Retinal pigment epithelial cell (primary cell): Measurements from ENCODE around the gene INPP1.

ENCODE experiments used
- DNase-seq: peaks from one replicate; pipeline ENCODE4 v3.0.0-alpha.2; 2010; ENCODE audit warnings: low read depth
- H3K4me3 ChIP-seq: 2 replicates; pipeline ENCODE4 v1.5.1; 2011; ENCODE audit warnings: mild to moderate bottlenecking, low read length, control low read depth, moderate library complexity
- CTCF ChIP-seq: conservative IDR thresholded peaks from 2 replicates; pipeline ENCODE4 v1.5.1; 2011; ENCODE audit warnings: low read depth, low read length, control low read depth, inconsistent platforms

Gene INPP1

GRCh38 chr2:190360965-190361364, 17.6 kb downstream of the INPP1 start:
- no peak for TF ChIP-seq CTCF
- no peak overlapping the region for H3K4me3 ChIP-seq
- DNase-seq: no peak

GRCh38 chr2:190361572-190361971, 18.2 kb downstream of the INPP1 start:
- no peak overlapping the region for H3K4me3 ChIP-seq
- no peak for DNase-seq
- no peak for TF ChIP-seq CTCF

- DNase-seq: no peak
These were observed 19.5 kb downstream of the INPP1 start for GRCh38 chr2:190362894-190363293.

GRCh38 chr2:190365499-190366204, 22.3 kb downstream of the INPP1 start:
- no peak for DNase-seq
- TF ChIP-seq CTCF: no peak
- no peak overlapping the region for H3K4me3 ChIP-seq

More at GRCh38 chr2:190362894-190363293, 19.5 kb downstream of the INPP1 start:
- TF ChIP-seq CTCF: no peak
- H3K4me3 ChIP-seq: no peak overlapping the region

DNA sequence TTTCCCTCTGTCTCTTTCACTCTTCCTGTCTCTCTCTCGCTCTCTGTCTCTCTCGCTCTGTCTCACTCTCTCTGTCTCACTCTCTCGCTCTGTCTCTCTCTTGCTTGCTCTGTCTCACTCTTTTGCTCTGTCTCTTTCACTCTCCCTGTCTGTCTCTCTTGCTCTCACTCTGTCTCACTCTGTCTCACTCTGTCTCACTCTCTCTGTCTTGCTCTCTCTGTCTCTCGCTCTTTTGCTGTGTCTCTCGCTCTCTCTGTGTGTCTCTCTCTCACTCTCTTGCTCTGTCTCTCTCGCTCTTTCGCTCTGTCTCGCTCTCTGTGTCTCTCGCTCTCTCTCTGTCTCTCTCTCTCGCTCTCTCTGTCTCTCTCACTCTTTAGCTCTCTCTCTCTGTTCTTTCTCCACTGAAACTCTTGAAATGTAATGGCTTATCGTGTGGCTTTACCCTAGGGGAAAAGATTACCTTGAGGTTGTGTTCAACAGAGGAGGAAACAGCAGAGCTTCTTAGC, 22.9 kb downstream of the INPP1 start:
- H3K4me3 ChIP-seq: no peak overlapping the region
- no peak for TF ChIP-seq CTCF
- no peak for DNase-seq

DNA sequence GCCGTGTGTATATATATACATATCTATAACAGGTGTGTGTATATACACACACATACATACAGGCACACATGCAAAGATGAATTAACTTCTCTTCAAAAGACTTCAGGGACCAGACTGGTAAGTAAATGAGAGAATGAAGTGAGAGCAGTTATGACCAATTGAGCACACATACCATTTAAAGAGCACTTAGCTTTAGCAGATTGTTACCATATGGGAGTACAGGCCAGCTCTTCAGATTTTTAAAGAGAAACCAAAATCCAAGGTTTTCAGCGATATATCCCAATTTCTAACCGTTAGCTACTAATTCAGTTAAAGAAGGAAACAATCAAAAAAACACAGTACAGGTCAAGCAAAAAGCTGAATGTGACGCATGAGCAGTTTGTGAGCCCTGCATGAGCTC, 23.7 kb downstream of the INPP1 start:
- DNase-seq: no peak
- H3K4me3 ChIP-seq: no peak overlapping the region
- no peak for TF ChIP-seq CTCF

- H3K4me3 ChIP-seq: no peak overlapping the region
- no peak for TF ChIP-seq CTCF
- no peak for DNase-seq
These were observed 26.2 kb downstream of the INPP1 start for GRCh38 chr2:190369635-190370034.
